Diencephalon (tissue), 1 donor: ENCODE measurements around the gene FGF9. TPM values are rescaled to one million over a fixed set of nuclear protein-coding genes. Genes with fewer than 3 reads are reported as not detected.

ENCODE experiments used
- total RNA-seq: library from RNA; depleted of rRNA; stranded (reverse); fragments of >200 nt; gene quantifications from one replicate; pipeline ENCODE4 v1.2.3, GENCODE V29; 2014

Gene FGF9
- total RNA-seq, result 20.3 TPM

GRCh38 chr13:21670883-21671619, at the start of gene FGF9:
Gene FGF9, plus strand, starts transcription at chr13:21671073. Its CDS starts 840 bp downstream, at chr13:21671913.

Other genes with a start within 250 kb of the FGF9 start
- 86.5 TPM for gene ZDHHC20, start 211.8 kb upstream of the FGF9 start, total RNA-seq
- gene MICU2, start 66.9 kb upstream of the FGF9 start, total RNA-seq, result 51.0 TPM